Panc1 (cell line): ENCODE measurements around the gene SH3PXD2A. TPM values are rescaled to one million over a fixed set of nuclear protein-coding genes. Genes with fewer than 3 reads are reported as not detected.

Experiments
- ATAC-seq: fragments of 200-7000 bp; cut with Tn5 transposase; 2 replicates; pipeline ENCODE4 v1.9.1; 2020; ENCODE audit warnings: mild to moderate bottlenecking, moderate library complexity
- BruUV-seq: library from RNA; stranded (reverse); fragments of 400-500 nt; replicated peaks from 2 replicates; lab custom pipeline; 2021; lab: Mats Ljungman, UMichigan
- CTCF ChIA-PET: fragments of 300-600 bp; sonication (Branson Sonifier 250); formaldehyde crosslinking; loops from one replicate; lab custom pipeline; 2022; ENCODE audit warnings: antibody characterized with exemption; lab: Charles Lee
- POLR2A ChIA-PET: fragments of 300-600 bp; sonication (Branson Sonifier 250); formaldehyde crosslinking; loops from one replicate; lab custom pipeline; 2022; ENCODE audit warnings: antibody characterized with exemption; lab: Charles Lee
- DNase-seq: peaks from one replicate; pipeline ENCODE4 v3.0.0-alpha.2; 2010; ENCODE audit warnings: low read depth, low spot score
- H3K27ac ChIP-seq: 2 replicates; pipeline ENCODE4 v1.5.1; 2011; ENCODE audit warnings: mild to moderate bottlenecking, low read length, inconsistent platforms
- H3K27me3 ChIP-seq: fragments of 200-500 bp; sonication (Bioruptor generic); 2 replicates; pipeline ENCODE4 v1.6.0; 2014; ENCODE audit warnings: low read length, inconsistent platforms; ENCODE audit not compliant: control insufficient read depth, insufficient read depth
- H3K36me3 ChIP-seq: fragments of 200-500 bp; sonication (Bioruptor generic); 2 replicates; pipeline ENCODE4 v1.5.1; 2014; ENCODE audit warnings: inconsistent platforms, mild to moderate bottlenecking, low read length, moderate library complexity; ENCODE audit not compliant: control insufficient read depth, insufficient read depth
- H3K4me1 ChIP-seq: 2 replicates; pipeline ENCODE4 v1.5.1; 2011; ENCODE audit warnings: inconsistent platforms, mild to moderate bottlenecking, low read length, moderate library complexity; ENCODE audit not compliant: control insufficient read depth, insufficient read depth
- H3K4me3 ChIP-seq, 2 experiments: 2 replicates each; pipeline ENCODE4 v1.5.1; 2011 to 2012; ENCODE audit warnings: low read depth in 2 of 2, low read length in 2 of 2, mild to moderate bottlenecking in 2 of 2, inconsistent platforms in 1 of 2, moderate library complexity in 1 of 2
- H3K9me3 ChIP-seq: fragments of 200-500 bp; sonication (Bioruptor generic); 2 replicates; pipeline ENCODE4 v1.5.1; 2014; ENCODE audit warnings: low read depth, mild to moderate bottlenecking, inconsistent platforms, low read length, moderate library complexity; ENCODE audit not compliant: control insufficient read depth, insufficient read depth
- POLR2AphosphoS5 ChIP-seq: IDR thresholded peaks from 2 replicates; pipeline ENCODE4 v1.6.1; 2012; ENCODE audit warnings: mild to moderate bottlenecking, low read depth, low read length, moderate library complexity
- REST ChIP-seq, 2 experiments: IDR thresholded peaks; 2 replicates each; pipeline ENCODE4 v1.6.1; 2011 to 2012; ENCODE audit warnings: low read depth in 2 of 2, control low read depth in 1 of 2, low read length in 1 of 2, mild to moderate bottlenecking in 1 of 2, moderate library complexity in 1 of 2; ENCODE audit not compliant: insufficient read depth in 1 of 2
- SIN3A ChIP-seq: IDR thresholded peaks from 2 replicates; pipeline ENCODE4 v1.6.1; 2012; ENCODE audit warnings: low read depth, mild to moderate bottlenecking, low read length, moderate library complexity, borderline replicate concordance; ENCODE audit not compliant: insufficient read depth
- TCF7L2 ChIP-seq: IDR thresholded peaks from 2 replicates; pipeline ENCODE4 v1.6.1; 2011; ENCODE audit warnings: mild to moderate bottlenecking, low read depth, low read length, inconsistent platforms
- in situ Hi-C: cut with HindIII; loops from 2 replicates; pipeline ENCODE4 v1.10.0; 2016; ENCODE audit warnings: low sequenced_read_pairs, low pct_unique_long_range_greater_than_20kb
- intact Hi-C: fragments of 100-400 bp; cut with micrococcal nuclease; formaldehyde crosslinking; loops from one replicate; pipeline ENCODE4 v1.10.0; 2022; ENCODE audit not compliant: unreplicated experiment
- total RNA-seq: library from RNA; stranded (reverse); gene quantifications from one replicate; pipeline ENCODE4 v1.2.1, GENCODE V29; 2021; ENCODE audit not compliant: unreplicated experiment
- TF ChIP-seq, protein P1 (sequence below): fragments of 450-650 bp; IDR thresholded peaks from 2 replicates; pipeline ENCODE4 v1.5.1; 2017; ENCODE audit warnings: mild to moderate bottlenecking

SH3PXD2A gene
- total RNA-seq, 1 experiment from 2014 or later, result 5.7 TPM

GRCh38 chr10:103558911-103559310 is 296.5 kb downstream of the SH3PXD2A start:
- peaks cover 11% of the 10 kb centered on the region for H3K27me3 ChIP-seq

GRCh38 chr10:103557455-103557854 is 297.9 kb downstream of the SH3PXD2A start:
- no peak for ATAC-seq
- H3K4me3 ChIP-seq, result no peak overlapping the region
- H3K36me3 ChIP-seq, result no peaks in the 10 kb centered on the region
- intact Hi-C loops, result no loop called here
- H3K9me3 ChIP-seq, result no peaks in the 10 kb centered on the region
- H3K27me3 ChIP-seq, result peaks cover 11% of the 10 kb centered on the region
- BruUV-seq, result no TSS peak
- no peaks in the 10 kb centered on the region for H3K4me1 ChIP-seq
- in situ Hi-C loops, result no loop called here
- ChIA-PET CTCF (interaction anchor here (0.6 kb wide), 1 partner anchor 36 kb away, joined by 11 read pairs; no protein-coding TSS in a partner anchor), POLR2A (no interaction called here)
- H3K27ac ChIP-seq, result no peak overlapping the region
- no peak for DNase-seq
- TF ChIP-seq SIN3A (no peak), TCF7L2 (no peak), POLR2AphosphoS5 (no peak), REST (IDR thresholded peaks at IDR 0.05; ENCODE audit: insufficient read depth in 1 of 2, low read depth in 2 of 2, low read length in 1 of 2) (no peak)
- TF ChIP-seq, protein P1, sequence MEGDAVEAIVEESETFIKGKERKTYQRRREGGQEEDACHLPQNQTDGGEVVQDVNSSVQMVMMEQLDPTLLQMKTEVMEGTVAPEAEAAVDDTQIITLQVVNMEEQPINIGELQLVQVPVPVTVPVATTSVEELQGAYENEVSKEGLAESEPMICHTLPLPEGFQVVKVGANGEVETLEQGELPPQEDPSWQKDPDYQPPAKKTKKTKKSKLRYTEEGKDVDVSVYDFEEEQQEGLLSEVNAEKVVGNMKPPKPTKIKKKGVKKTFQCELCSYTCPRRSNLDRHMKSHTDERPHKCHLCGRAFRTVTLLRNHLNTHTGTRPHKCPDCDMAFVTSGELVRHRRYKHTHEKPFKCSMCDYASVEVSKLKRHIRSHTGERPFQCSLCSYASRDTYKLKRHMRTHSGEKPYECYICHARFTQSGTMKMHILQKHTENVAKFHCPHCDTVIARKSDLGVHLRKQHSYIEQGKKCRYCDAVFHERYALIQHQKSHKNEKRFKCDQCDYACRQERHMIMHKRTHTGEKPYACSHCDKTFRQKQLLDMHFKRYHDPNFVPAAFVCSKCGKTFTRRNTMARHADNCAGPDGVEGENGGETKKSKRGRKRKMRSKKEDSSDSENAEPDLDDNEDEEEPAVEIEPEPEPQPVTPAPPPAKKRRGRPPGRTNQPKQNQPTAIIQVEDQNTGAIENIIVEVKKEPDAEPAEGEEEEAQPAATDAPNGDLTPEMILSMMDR, result no peak

More at GRCh38 chr10:103558911-103559310, 296.5 kb downstream of the SH3PXD2A start:
- in situ Hi-C loops, result no loop called here
- POLR2A ChIA-PET, result no interaction called here
- Histone ChIP-seq H3K9me3 (no peaks in the 10 kb centered on the region), H3K36me3 (no peaks in the 10 kb centered on the region), H3K4me3 (no peak overlapping the region), H3K27ac (no peak overlapping the region), H3K4me1 (no peaks in the 10 kb centered on the region)
- no peak for ATAC-seq
- BruUV-seq, result no TSS peak
- intact Hi-C loops, result no loop called here
- TF ChIP-seq SIN3A (no peak), REST (IDR thresholded peaks at IDR 0.05; ENCODE audit: insufficient read depth in 1 of 2, low read depth in 2 of 2, low read length in 1 of 2) (no peak), TCF7L2 (no peak), POLR2AphosphoS5 (no peak)
- TF ChIP-seq, protein P1, result no peak
- CTCF ChIA-PET, result no interaction called here
- DNase-seq, result no peak
